Heart left ventricle (tissue), 16 donors: ENCODE data around the gene AIF1. TPM values are rescaled to one million over a fixed set of nuclear protein-coding genes. Genes with fewer than 3 reads are reported as not detected.

Experiments used
- ATAC-seq, 4 donors: fragments of 200-7000 bp; cut with Tn5 transposase; one replicate each; pipeline ENCODE4 v1.9.1; 2020 to 2022; ENCODE audit warnings: moderate library complexity in 4 of 4, mild to moderate bottlenecking in 3 of 4, moderate number of reproducible peaks in 1 of 4
- DNase-seq, 5 donors: peaks; one replicate each; pipeline ENCODE4 v3.0.0-alpha.2; 2020
- H3K27ac ChIP-seq, 12 donors: fragments of 200-600 bp; sonication (generic) in 4 of 12; one replicate each; pipeline versions ENCODE4 v1.5.0 to v1.8.0; 2016 to 2022; ENCODE audit warnings: mild to moderate bottlenecking in 2 of 12
- H3K27me3 ChIP-seq, 9 donors: fragments of 200-600 bp; sonication (generic) in 2 of 9; one replicate each; pipeline versions ENCODE4 v1.5.1 to v1.8.0; 2016 to 2022; ENCODE audit warnings: mild to moderate bottlenecking in 3 of 9
- H3K36me3 ChIP-seq, 9 donors: fragments of 200-600 bp; sonication (generic) in 2 of 9; one replicate each; pipeline versions ENCODE4 v1.5.0 to v1.8.0; 2018 to 2022; ENCODE audit warnings: mild to moderate bottlenecking in 2 of 9
- H3K4me1 ChIP-seq, 12 donors: fragments of 200-600 bp; sonication (generic) in 4 of 12; one replicate each; pipeline versions ENCODE4 v1.5.0 to v1.8.0; 2016 to 2022; ENCODE audit warnings: mild to moderate bottlenecking in 3 of 12
- H3K4me3 ChIP-seq, 12 donors: fragments of 200-600 bp; sonication (generic) in 4 of 12; one replicate each; pipeline versions ENCODE4 v1.5.0 to v1.8.0; 2017 to 2022; ENCODE audit warnings: mild to moderate bottlenecking in 9 of 12, moderate library complexity in 4 of 12
- H3K9me3 ChIP-seq, 12 donors: fragments of 200-600 bp; sonication (generic) in 4 of 12; one replicate each; pipeline versions ENCODE4 v1.5.0 to v1.8.0; 2016 to 2022; ENCODE audit warnings: mild to moderate bottlenecking in 1 of 12
- POLR2A ChIP-seq, 2 donors: fragments of 450-650 bp; IDR thresholded peaks; one replicate each; pipeline ENCODE4 v1.6.1; 2017; ENCODE audit warnings: antibody characterized with exemption in 2 of 2, mild to moderate bottlenecking in 2 of 2, moderate library complexity in 2 of 2
- WGBS, 4 donors: extraction: QIAGEN DNeasy Blood & Tissue Kit in 2 of 4; methylation state at CpG; one replicate each; pipeline versions ENCODE4 v1.1.5 to v1.1.7; 2013 to 2018; 5-methylcytosine and 5-hydroxymethylcytosine counted together
- intact Hi-C, 10 donors: fragments of 100-400 bp; cut with DNase I; formaldehyde crosslinking; loops; one replicate each; pipeline versions ENCODE4 v1.11.1 to v1.14.2; 2022
- long read RNA-seq, 3 donors: library from polyadenylated mRNA; unstranded; transcript quantifications; one replicate each; pipeline ENCODE4 v2.0.0, GENCODE V29; 2020 to 2021
- polyA plus RNA-seq, 2 donors: library from polyadenylated mRNA; stranded (reverse); fragments of 200-250 nt; gene quantifications; one replicate each; pipeline ENCODE4 v1.2.3, GENCODE V29; 2013
- total RNA-seq, 9 donors: library from RNA; depleted of rRNA in 2 of 9; stranded (reverse); fragments of >200 nt in 2 of 9; fragmentation: NEBNext Ultra II Directional in 3 of 9; extraction: Animal tissue kit (Norgen Biotek cat#: 25700) in 3 of 9; gene quantifications; one replicate each; pipeline versions ENCODE4 v1.1.0 to v1.2.4, GENCODE V29; 2016 to 2023
- TF ChIP-seq, protein P1 (sequence below), 12 donors: fragments of 200-600 bp; sonication (generic) in 4 of 12; IDR thresholded peaks; one replicate each; pipeline versions ENCODE4 v1.5.0 to v1.8.0; 2018 to 2022; ENCODE audit warnings: antibody characterized with exemption in 12 of 12, mild to moderate bottlenecking in 5 of 12
- donor health status: ischemic (EF 13 %, LVEDD 7.1; RV severe dilation, severe dysfunction).
- donor health status: healthy with polysubstance abuse.
- donor health status: DM: no; HTN: yes; CAD: no.
- donor health status: DM: no; HTN: no; CAD: no.
- donor health status: ischemic (EF 25% LVEDD 6.9; RV normal size, moderate dysfunction).
- donor health status: ischemic (EF 25% LVEDD 5.7; RV mildly dilated, moderate dysfunction).
- donor health status: healthy.
- donor health status: DM: yes; HTN: yes; CAD: no.
- donor health status: ischemic (EF 35%, LVEDD 5.7; RV mildly dilated, moderate dysfunction).
- donor health status: nonischemic (EF 11% LVEDD 7.7; RV severe dilation, severe dysfunction).
- donor health status: DM: yes; HTN: yes; CAD: no.
- donor health status: PGD.
- donor health status: ischemic (EF 29% LVEDD 5.4; RV normal size, mild dysfunction).
- donor health status: nonischemic (EF 23%, LVEDD 6.1; RV moderate dilation, normal function).

AIF1 gene
- total RNA-seq (100 to 1,000 TPM in 1 of 9 donors, 10 to 100 TPM in 3, 1 to 10 TPM in 5; 5.7 to 120 (median 9.5) TPM), polyA plus RNA-seq (10 to 100 TPM in 1 of 2 donors, 1 to 10 TPM in 1; 6.7 to 18.4 TPM)
- long read RNA-seq, donor 1, partial matches to known transcripts = 0 of 4 reads
- long read RNA-seq, donor 1, other reads (novel, unspliced or antisense) = 0 of 4 reads
- long read RNA-seq, donor 2, partial matches to known transcripts = 0 of 1 reads
- long read RNA-seq, donor 2, other reads (novel, unspliced or antisense) = 0 of 1 reads
- long read RNA-seq, donor 3, partial matches to known transcripts = 2 of 7 reads
- long read RNA-seq, donor 3, other reads (novel, unspliced or antisense) = 0 of 7 reads

DNA sequence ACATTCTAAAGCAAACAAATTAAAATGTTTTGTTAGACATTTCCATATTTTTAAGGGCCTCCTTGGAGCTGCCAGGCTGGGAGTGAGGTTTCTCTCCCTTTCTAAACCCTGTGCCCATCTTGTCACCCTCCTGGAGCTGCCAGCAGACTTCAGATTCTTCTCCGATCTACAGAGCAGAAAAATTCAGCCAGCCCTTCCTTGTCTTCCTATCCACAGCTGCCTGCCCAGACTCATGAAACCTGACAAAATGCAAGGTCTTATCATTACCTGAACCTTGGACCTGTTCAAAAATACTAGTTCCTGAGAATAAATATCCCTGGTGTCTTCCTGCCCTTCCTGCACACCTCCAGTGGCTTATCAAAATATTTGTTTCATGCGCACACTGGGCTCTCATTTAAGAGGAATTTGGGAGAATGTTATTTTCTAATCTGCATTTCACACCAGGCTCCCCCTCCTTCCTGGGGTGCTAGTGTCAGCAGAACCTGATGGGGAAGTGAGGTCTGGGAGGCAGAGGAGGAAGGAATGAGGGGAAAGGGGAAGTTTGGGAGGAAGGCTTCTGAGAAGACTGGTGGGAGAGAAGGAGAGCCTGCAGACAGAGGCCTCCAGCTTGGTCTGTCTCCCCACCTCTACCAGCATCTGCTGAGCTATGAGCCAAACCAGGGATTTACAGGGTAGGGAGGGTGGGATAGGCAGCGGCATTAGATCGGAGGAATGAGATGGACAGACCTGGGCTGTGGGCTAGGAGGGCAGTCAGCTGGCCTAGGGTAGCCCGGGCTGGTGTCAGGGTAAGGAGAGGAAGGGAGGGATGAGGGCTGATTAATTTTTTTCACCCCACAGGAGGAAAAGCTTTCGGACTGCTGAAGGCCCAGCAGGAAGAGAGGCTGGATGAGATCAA is at the start of gene AIF1:
TSS of gene AIF1 (plus strand) at position 551 of the 895 bp plus-strand sequence. CDS start at position 647, 96 bp downstream.
- Histone ChIP-seq H3K9me3 (no peaks in the 10 kb centered on the region), H3K27ac (peak within 1 kb of the TSS in 5 of 12 donors; percentile 29 to 93 (median 37)), H3K4me1 (peaks cover 0 to 32% (median 5%) of the 10 kb centered on the region in 12 donors), H3K4me3 (peak within 1 kb of the TSS in 9 of 12 donors; percentile 10 to 59 (median 20)), H3K36me3 (no peaks in the 10 kb centered on the region), H3K27me3 (no peaks in the 10 kb centered on the region)
- TF ChIP-seq, protein P1, sequence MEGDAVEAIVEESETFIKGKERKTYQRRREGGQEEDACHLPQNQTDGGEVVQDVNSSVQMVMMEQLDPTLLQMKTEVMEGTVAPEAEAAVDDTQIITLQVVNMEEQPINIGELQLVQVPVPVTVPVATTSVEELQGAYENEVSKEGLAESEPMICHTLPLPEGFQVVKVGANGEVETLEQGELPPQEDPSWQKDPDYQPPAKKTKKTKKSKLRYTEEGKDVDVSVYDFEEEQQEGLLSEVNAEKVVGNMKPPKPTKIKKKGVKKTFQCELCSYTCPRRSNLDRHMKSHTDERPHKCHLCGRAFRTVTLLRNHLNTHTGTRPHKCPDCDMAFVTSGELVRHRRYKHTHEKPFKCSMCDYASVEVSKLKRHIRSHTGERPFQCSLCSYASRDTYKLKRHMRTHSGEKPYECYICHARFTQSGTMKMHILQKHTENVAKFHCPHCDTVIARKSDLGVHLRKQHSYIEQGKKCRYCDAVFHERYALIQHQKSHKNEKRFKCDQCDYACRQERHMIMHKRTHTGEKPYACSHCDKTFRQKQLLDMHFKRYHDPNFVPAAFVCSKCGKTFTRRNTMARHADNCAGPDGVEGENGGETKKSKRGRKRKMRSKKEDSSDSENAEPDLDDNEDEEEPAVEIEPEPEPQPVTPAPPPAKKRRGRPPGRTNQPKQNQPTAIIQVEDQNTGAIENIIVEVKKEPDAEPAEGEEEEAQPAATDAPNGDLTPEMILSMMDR (IDR thresholded peaks at IDR 0.05) = no peak
- TF ChIP-seq POLR2A (IDR thresholded peaks at IDR 0.05) = no peak
- ATAC-seq (peak in 2 of 4 donors; percentile 11 to 43), DNase-seq (no peak)
- WGBS, 4 donors = 56 to 69% (median 66%) methylated on average over 6 of the region's 6 CpGs
- intact Hi-C loops = no loop called here

DNA sequence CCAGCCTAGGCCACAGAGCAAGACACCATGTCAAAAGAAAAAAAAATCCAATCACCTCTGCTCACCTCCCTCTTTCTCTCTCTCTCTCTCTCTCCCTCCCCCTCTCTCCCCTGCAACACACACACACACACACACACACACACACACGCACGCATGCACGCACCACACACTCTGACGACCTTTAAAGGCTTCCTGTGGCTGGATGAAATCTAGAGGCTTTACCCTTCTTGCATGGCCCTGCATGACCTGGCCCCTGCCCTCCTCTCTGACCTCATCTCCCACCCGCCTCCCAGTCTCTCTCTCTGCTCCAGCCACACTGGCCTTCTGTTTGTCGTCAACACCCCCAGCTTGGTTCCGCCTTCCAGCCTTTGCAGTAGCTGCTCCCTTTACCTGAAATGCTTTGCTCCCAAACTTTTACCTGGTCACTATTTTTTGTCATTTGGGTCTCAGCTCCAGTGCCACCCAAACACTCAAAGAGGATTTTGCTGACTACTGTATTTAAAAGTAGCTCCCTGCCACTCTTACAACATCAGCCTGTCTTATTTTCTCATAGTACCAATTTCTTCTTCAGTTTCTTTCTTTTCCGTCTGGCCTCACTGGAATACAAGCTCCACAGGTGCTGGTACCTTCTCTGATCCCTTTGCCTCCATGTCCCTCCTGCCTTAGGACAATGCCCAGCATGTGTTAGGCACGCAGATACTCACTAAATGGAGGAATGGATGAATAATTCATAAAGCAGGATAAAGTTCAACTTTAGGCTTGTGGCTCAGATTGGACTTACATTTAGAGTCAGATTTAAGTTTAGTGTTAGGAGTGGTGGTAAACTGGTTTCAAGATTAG is 47.3 kb upstream of the AIF1 start:
- 42 to 61% (median 56%) methylated on average over 9 of the region's 9 CpGs for WGBS, 4 donors
- ATAC-seq (no peak), DNase-seq (no peak)
- peak overlapping the region in 1 of 12 donors; percentile 50 for H3K27ac ChIP-seq
- no peak for TF ChIP-seq POLR2A (IDR thresholded peaks at IDR 0.05)
- TF ChIP-seq, protein P1 (IDR thresholded peaks at IDR 0.05) = no peak
- H3K36me3 ChIP-seq = no peaks in the 10 kb centered on the region
- no peak overlapping the region for H3K4me3 ChIP-seq
- H3K4me1 ChIP-seq = peaks cover 0 to 33% (median 0%) of the 10 kb centered on the region in 12 donors
- no peaks in the 10 kb centered on the region for H3K27me3 ChIP-seq
- H3K9me3 ChIP-seq = no peaks in the 10 kb centered on the region
- intact Hi-C loops = no loop called here

DNA sequence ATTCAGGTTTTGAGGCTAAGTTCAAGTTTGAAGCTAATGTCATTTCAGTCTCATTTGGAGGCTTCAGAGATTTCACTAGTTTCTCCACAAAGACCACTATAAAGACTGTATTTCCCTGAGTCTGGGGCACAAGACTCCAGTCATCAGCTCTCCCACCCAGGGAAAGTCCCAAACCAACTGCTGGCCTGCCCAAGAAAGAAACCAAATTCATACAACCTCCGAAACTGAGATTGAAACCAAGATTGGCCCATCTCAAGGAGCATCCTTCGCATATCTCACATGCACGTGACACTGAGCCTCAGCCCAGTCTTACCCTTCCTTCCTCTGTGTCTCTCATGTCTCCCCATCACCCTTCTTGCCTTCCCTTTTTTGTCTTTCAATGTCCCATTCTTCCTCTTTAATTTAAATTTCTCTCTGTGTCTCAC is 46.5 kb upstream of the AIF1 start:
- intact Hi-C loops = no loop called here
- ATAC-seq (peak in 3 of 4 donors; percentile 36 to 62 (median 44)), DNase-seq (no peak)
- 68 to 76% (median 70%) methylated on average over 3 of the region's 3 CpGs for WGBS, 4 donors
- TF ChIP-seq, protein P1 (IDR thresholded peaks at IDR 0.05) = no peak
- no peak for TF ChIP-seq POLR2A (IDR thresholded peaks at IDR 0.05)
- Histone ChIP-seq H3K9me3 (no peaks in the 10 kb centered on the region), H3K27ac (peak overlapping the region in 1 of 12 donors; percentile 50), H3K4me1 (peaks cover 0 to 25% (median 0%) of the 10 kb centered on the region in 12 donors), H3K4me3 (no peak overlapping the region), H3K27me3 (no peaks in the 10 kb centered on the region), H3K36me3 (no peaks in the 10 kb centered on the region)
